SJSA1 (cell line): ENCODE results near the gene HOMER2. TPM values are rescaled to one million over a fixed set of nuclear protein-coding genes. Genes with fewer than 3 reads are reported as not detected.

ENCODE experiments used
- DNase-seq, 2 experiments: peaks; one replicate each; pipeline ENCODE4 v3.0.0-alpha.2; 2015 to 2020; ENCODE audit warnings: low spot score in 2 of 2, low read depth in 1 of 2
- H3K27ac ChIP-seq: fragments of 250-450 bp; sonication (Bioruptor Pico); 2 replicates; pipeline ENCODE4 v1.5.1; 2020; ENCODE audit warnings: mild to moderate bottlenecking, moderate library complexity
- H3K27me3 ChIP-seq: fragments of 250-450 bp; sonication (Bioruptor Pico); replicated peaks from 2 replicates; pipeline ENCODE4 v1.5.1; 2020; ENCODE audit warnings: mild to moderate bottlenecking, moderate library complexity
- H3K36me3 ChIP-seq: fragments of 250-450 bp; sonication (Bioruptor Pico); 2 replicates; pipeline ENCODE4 v1.5.1; 2020; ENCODE audit warnings: mild to moderate bottlenecking
- H3K4me1 ChIP-seq: fragments of 250-450 bp; sonication (Bioruptor Pico); replicated peaks from 2 replicates; pipeline ENCODE4 v1.6.1; 2021; ENCODE audit warnings: mild to moderate bottlenecking
- H3K4me3 ChIP-seq: fragments of 250-450 bp; sonication (Bioruptor Pico); 2 replicates; pipeline ENCODE4 v1.5.1; 2020; ENCODE audit warnings: mild to moderate bottlenecking
- H3K9me3 ChIP-seq: fragments of 250-450 bp; sonication (Bioruptor Pico); replicated peaks from 2 replicates; pipeline ENCODE4 v1.5.1; 2020; ENCODE audit warnings: mild to moderate bottlenecking
- total RNA-seq: library from RNA; depleted of rRNA; stranded (reverse); fragments of >200 nt; shearing (Covaris generic); gene quantifications from 2 replicates; pipeline ENCODE4 v1.2.3, GENCODE V29; 2014

The HOMER2 gene
- total RNA-seq, 1 experiment from 2014 or later, result 1.2 TPM

GRCh38 chr15:82851306-82851850 is 101.1 kb downstream of the HOMER2 start:
- Histone ChIP-seq H3K27ac (no peak overlapping the region), H3K9me3 (no peaks in the 10 kb centered on the region), H3K27me3 (no peaks in the 10 kb centered on the region), H3K4me3 (no peak overlapping the region), H3K36me3 (no peaks in the 10 kb centered on the region), H3K4me1 (no peaks in the 10 kb centered on the region)
- DNase-seq, result peak in 1 of 2 experiments; percentile 18

DNA sequence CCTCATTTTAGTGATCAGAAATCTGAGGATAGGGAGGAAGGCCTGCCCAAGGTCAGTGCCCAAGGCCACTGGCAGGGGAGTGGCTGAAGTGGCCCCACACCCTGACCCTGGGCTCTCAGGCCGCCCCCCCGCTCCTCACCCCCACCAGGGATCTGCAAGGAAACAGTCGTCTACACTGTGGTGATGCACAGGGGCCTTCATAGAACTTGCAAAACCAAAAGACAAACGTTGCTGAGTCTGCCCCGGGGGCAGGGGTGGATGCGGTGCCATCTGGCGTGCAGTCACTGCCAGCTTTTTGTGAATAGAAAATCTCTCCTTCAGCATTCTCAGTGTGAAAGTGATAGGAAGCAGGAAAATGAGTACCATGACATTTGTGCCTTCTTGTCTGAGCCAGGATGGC is 101.8 kb downstream of the HOMER2 start:
- Histone ChIP-seq H3K27ac (no peak overlapping the region), H3K4me1 (no peaks in the 10 kb centered on the region), H3K9me3 (no peaks in the 10 kb centered on the region), H3K4me3 (no peak overlapping the region), H3K36me3 (no peaks in the 10 kb centered on the region), H3K27me3 (no peaks in the 10 kb centered on the region)
- DNase-seq, result peak in 1 of 2 experiments; percentile 25

GRCh38 chr15:82849556-82850512 is 102.7 kb downstream of the HOMER2 start:
- Histone ChIP-seq H3K4me1 (no peaks in the 10 kb centered on the region), H3K9me3 (no peaks in the 10 kb centered on the region), H3K4me3 (no peak overlapping the region), H3K36me3 (no peaks in the 10 kb centered on the region), H3K27me3 (no peaks in the 10 kb centered on the region), H3K27ac (no peak overlapping the region)
- no peak for DNase-seq

GRCh38 chr15:82848241-82848993 is 104.1 kb downstream of the HOMER2 start:
- DNase-seq, result no peak
- Histone ChIP-seq H3K27ac (no peak overlapping the region), H3K36me3 (no peaks in the 10 kb centered on the region), H3K4me1 (no peaks in the 10 kb centered on the region), H3K9me3 (no peaks in the 10 kb centered on the region), H3K27me3 (no peaks in the 10 kb centered on the region), H3K4me3 (no peak overlapping the region)

- Histone ChIP-seq H3K4me3 (no peak overlapping the region), H3K4me1 (no peaks in the 10 kb centered on the region), H3K27me3 (no peaks in the 10 kb centered on the region), H3K9me3 (no peaks in the 10 kb centered on the region), H3K36me3 (no peaks in the 10 kb centered on the region), H3K27ac (no peak overlapping the region)
- DNase-seq, result no peak
These were observed 104.8 kb downstream of the HOMER2 start for GRCh38 chr15:82847703-82848102.

DNA sequence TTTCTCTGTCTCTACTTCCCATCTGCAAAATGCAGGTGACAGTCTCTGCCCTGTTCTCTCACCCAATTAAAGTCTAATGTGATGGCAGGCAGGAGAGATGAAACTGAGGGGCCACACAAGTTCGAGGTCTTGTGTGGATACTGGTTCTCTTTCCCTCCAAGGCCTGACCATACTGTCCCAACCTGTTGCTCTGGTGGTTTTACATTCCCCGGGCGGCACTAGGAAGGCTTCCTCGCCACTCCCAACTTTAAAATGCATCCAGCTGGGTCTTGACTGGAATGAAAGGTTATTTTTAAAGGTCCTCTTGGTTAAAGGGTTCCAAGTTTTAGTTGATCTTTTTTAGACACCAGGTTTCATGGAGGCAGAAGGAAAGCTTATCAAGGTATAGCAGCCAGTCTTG is 105.9 kb downstream of the HOMER2 start:
- Histone ChIP-seq H3K9me3 (no peaks in the 10 kb centered on the region), H3K36me3 (no peaks in the 10 kb centered on the region), H3K27me3 (no peaks in the 10 kb centered on the region), H3K27ac (no peak overlapping the region), H3K4me3 (no peak overlapping the region), H3K4me1 (no peaks in the 10 kb centered on the region)
- DNase-seq, result no peak

DNA sequence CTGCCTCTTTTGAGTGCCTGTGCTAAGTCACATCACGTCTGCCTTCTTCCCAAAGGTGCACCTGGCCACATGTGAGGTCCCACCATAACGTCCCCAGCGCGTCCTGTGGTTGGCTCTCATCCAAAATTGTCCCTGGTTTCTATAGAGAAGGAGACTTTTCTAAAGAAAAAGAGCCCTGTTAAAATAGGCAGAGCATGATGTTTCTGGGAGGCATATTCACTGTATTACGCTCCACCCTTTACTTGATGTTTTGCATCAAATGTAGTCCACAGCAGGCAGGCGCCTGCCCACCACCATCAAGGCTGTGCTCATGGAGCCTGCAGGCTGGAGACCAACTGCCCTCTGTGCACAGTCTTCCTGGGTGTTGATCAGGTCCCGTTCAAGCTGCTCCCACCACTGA is 106.8 kb downstream of the HOMER2 start:
- DNase-seq, result no peak

GRCh38 chr15:82843566-82843965 is 109.0 kb downstream of the HOMER2 start:
- no peak for DNase-seq
- H3K4me1 ChIP-seq, result no peaks in the 10 kb centered on the region
- H3K27ac ChIP-seq, result no peak overlapping the region
- H3K9me3 ChIP-seq, result no peaks in the 10 kb centered on the region
- no peaks in the 10 kb centered on the region for H3K36me3 ChIP-seq
- no peaks in the 10 kb centered on the region for H3K27me3 ChIP-seq
- no peak overlapping the region for H3K4me3 ChIP-seq

More for the DNA sequence above, 106.8 kb downstream of the HOMER2 start:
- Histone ChIP-seq H3K27ac (no peak overlapping the region), H3K36me3 (no peaks in the 10 kb centered on the region), H3K4me3 (no peak overlapping the region), H3K27me3 (no peaks in the 10 kb centered on the region), H3K4me1 (no peaks in the 10 kb centered on the region), H3K9me3 (no peaks in the 10 kb centered on the region)

GRCh38 chr15:82840166-82840565 is 112.4 kb downstream of the HOMER2 start:
- no peak overlapping the region for H3K4me3 ChIP-seq
- no peaks in the 10 kb centered on the region for H3K4me1 ChIP-seq
- H3K36me3 ChIP-seq, result peaks cover 23% of the 10 kb centered on the region
- H3K9me3 ChIP-seq, result no peaks in the 10 kb centered on the region
- H3K27me3 ChIP-seq, result no peaks in the 10 kb centered on the region
- no peak for DNase-seq
- no peak overlapping the region for H3K27ac ChIP-seq

DNA sequence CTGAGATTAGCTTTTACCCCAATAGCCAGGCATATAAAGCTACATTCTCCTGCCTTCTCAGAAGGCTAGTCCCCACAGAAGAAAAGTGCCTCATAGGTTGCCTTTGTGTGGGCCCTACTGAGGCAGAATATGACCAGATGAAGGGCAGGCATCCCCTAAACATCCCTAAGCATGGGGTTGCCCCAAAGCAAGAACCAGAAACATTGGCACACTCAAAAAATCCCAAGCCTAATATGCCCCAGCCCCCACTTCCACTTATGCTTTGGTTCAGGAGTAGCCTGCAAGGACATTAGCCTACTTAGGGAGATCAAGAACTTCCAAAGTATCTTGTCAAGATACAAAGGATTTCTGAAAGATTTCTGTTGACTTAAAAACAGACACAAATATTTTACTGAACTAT is 113.4 kb downstream of the HOMER2 start:
- H3K36me3 ChIP-seq, result peaks cover 32% of the 10 kb centered on the region
- no peaks in the 10 kb centered on the region for H3K27me3 ChIP-seq
- H3K9me3 ChIP-seq, result no peaks in the 10 kb centered on the region
- H3K4me3 ChIP-seq, result no peak overlapping the region
- H3K4me1 ChIP-seq, result no peaks in the 10 kb centered on the region
- H3K27ac ChIP-seq, result no peak overlapping the region
- DNase-seq, result no peak

- H3K9me3 ChIP-seq, result no peaks in the 10 kb centered on the region
- no peak overlapping the region for H3K4me3 ChIP-seq
- no peak overlapping the region for H3K27ac ChIP-seq
- DNase-seq, result no peak
- peaks cover 6% of the 10 kb centered on the region for H3K4me1 ChIP-seq
- no peaks in the 10 kb centered on the region for H3K27me3 ChIP-seq
- H3K36me3 ChIP-seq, result peaks cover 41% of the 10 kb centered on the region
These were observed 114.3 kb downstream of the HOMER2 start for GRCh38 chr15:82838096-82838735.

DNA sequence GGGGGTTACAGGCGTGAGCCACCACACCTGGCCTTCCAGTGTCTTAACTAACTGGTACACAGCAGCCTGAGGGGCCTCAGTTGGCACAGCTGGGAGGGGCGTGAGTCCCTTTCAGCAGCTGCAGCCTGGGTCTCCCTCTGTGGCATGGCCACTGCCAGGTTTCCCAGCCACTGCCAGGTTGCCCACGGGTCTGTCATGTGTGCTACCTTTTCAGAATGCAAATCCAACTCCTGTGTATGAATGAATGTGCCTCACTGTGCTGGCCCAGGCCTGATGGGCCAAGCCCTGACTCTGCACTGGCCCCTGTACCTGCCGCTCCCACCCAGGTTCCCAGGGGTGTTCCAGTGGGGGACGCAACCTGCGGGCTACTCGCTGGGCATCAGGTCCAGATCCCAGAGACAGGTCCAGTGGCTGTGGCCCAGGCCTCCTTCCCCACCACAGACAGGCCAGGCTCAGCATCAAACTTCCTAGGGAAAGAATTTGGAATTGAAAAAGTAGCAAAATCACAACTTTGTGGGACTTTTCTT is 117.1 kb downstream of the HOMER2 start:
- Histone ChIP-seq H3K27me3 (no peaks in the 10 kb centered on the region), H3K27ac (no peak overlapping the region), H3K36me3 (peaks cover 57% of the 10 kb centered on the region), H3K4me1 (peaks cover 23% of the 10 kb centered on the region), H3K4me3 (no peak overlapping the region), H3K9me3 (no peaks in the 10 kb centered on the region)
- DNase-seq, result no peak

- H3K4me3 ChIP-seq, result no peak overlapping the region
- peaks cover 23% of the 10 kb centered on the region for H3K4me1 ChIP-seq
- DNase-seq, result no peak
- H3K27ac ChIP-seq, result peak overlapping the region; percentile 63
- peaks cover 74% of the 10 kb centered on the region for H3K36me3 ChIP-seq
- no peaks in the 10 kb centered on the region for H3K9me3 ChIP-seq
- no peaks in the 10 kb centered on the region for H3K27me3 ChIP-seq
These were observed 119.2 kb downstream of the HOMER2 start for GRCh38 chr15:82833362-82833682.
